ENCODE data around the gene DACT3.

The DACT3 gene

DNA sequence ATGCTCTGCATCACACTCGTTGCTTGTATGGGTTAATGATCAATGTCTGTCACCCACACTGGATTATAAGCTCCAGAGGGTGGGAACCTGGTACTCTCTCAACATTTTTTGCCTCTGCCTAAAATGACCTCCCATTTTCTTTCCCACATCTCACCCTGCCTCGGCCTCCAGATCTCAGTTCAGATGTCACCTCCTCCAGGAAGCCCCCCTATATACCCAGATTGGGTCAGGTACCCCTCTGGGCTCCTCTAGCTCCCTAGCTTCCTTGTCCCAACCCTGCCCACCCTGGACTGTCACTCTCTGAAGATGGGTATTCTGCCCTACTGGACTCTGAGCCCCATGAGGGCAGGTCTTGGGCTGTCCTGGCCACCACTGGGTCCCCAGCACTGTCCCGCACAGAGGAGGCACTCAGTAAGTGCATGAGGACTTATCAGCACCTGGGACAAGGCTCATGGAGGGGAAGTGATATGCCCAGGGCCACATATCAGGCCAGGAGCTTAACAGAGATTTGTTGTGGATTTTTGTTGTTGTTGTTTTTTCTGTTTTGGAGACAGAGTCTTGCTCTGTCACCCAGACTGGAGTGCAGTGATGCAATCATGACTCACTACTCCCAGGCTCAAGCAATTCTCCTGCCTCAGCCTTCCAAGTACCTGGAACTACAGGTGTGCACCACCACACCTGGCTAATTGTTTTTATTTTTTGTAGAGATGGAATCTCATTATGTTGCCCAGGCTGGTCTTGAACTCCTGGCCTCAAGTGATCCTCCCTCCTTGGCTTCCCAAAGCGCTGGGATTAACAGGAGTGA, 32.1 kb upstream of the DACT3 start:
- Histone ChIP-seq H3K27me3 (replicated peaks; ENCODE audit: control insufficient read depth, insufficient read depth, low read length) (no peaks in the 10 kb centered on the region), H3K4me3 (replicated peaks; ENCODE audit: low read depth, low read length) (no peak overlapping the region), H3K36me3 (ENCODE audit: control insufficient read depth, insufficient read depth, low read length) (peaks cover 51% of the 10 kb centered on the region)
- TF ChIP-seq, protein P1, sequence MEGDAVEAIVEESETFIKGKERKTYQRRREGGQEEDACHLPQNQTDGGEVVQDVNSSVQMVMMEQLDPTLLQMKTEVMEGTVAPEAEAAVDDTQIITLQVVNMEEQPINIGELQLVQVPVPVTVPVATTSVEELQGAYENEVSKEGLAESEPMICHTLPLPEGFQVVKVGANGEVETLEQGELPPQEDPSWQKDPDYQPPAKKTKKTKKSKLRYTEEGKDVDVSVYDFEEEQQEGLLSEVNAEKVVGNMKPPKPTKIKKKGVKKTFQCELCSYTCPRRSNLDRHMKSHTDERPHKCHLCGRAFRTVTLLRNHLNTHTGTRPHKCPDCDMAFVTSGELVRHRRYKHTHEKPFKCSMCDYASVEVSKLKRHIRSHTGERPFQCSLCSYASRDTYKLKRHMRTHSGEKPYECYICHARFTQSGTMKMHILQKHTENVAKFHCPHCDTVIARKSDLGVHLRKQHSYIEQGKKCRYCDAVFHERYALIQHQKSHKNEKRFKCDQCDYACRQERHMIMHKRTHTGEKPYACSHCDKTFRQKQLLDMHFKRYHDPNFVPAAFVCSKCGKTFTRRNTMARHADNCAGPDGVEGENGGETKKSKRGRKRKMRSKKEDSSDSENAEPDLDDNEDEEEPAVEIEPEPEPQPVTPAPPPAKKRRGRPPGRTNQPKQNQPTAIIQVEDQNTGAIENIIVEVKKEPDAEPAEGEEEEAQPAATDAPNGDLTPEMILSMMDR (IDR thresholded peaks at IDR 0.05; ENCODE audit: insufficient read depth, low read length, poor library complexity, severe bottlenecking), result no peak
- no peak for DNase-seq (ENCODE audit: extremely low read depth, insufficient read length)

DNA sequence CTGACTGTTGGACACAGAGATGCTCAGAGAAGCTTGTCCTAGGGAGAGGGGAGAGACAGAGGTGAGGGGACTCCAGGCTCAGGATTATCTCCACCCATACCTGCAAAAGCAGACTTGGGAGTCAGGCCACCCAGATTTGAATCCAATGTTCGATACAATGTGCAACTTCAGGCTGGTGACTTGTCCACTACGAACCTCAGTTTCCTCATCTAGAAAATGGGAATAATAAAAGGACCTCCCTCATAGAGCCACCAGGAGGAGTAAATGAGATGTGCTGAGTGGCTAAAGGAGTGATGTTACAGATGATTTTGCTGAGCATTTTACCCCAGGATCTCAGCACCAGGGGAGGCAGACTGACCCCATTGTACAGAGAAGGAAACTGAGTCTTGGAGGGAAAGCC, 31.0 kb upstream of the DACT3 start:
- DNase-seq (ENCODE audit: extremely low read depth, insufficient read length), result no peak
- peaks cover 56% of the 10 kb centered on the region for H3K36me3 ChIP-seq (ENCODE audit: control insufficient read depth, insufficient read depth, low read length)
- H3K4me3 ChIP-seq (replicated peaks; ENCODE audit: low read depth, low read length), result no peak overlapping the region
- TF ChIP-seq, protein P1 (IDR thresholded peaks at IDR 0.05; ENCODE audit: insufficient read depth, low read length, poor library complexity, severe bottlenecking), result no peak
- no peaks in the 10 kb centered on the region for H3K27me3 ChIP-seq (replicated peaks; ENCODE audit: control insufficient read depth, insufficient read depth, low read length)

DNA sequence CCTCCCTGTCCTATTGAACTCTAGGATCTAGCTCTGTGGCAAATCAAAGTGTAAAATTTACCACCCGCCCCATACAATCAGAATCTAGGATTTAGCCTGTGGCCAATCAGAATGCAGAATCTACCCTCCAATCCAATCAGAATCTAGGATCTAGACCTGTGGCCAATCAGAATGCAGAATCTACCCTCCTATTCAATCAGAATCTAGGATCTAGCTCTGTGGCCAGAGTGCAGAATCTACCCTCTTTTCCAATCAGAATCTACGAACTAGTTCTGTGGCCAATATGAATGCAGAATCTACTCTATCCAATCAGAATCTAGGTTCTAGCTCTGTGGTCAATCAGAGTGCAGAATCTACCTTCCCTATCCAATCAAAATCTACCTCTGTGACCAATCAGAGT, 30.1 kb upstream of the DACT3 start:
- DNase-seq (ENCODE audit: extremely low read depth, insufficient read length), result no peak
- Histone ChIP-seq H3K27me3 (replicated peaks; ENCODE audit: control insufficient read depth, insufficient read depth, low read length) (no peaks in the 10 kb centered on the region), H3K36me3 (ENCODE audit: control insufficient read depth, insufficient read depth, low read length) (peaks cover 52% of the 10 kb centered on the region), H3K4me3 (replicated peaks; ENCODE audit: low read depth, low read length) (no peak overlapping the region)
- TF ChIP-seq, protein P1 (IDR thresholded peaks at IDR 0.05; ENCODE audit: insufficient read depth, low read length, poor library complexity, severe bottlenecking), result no peak

DNA sequence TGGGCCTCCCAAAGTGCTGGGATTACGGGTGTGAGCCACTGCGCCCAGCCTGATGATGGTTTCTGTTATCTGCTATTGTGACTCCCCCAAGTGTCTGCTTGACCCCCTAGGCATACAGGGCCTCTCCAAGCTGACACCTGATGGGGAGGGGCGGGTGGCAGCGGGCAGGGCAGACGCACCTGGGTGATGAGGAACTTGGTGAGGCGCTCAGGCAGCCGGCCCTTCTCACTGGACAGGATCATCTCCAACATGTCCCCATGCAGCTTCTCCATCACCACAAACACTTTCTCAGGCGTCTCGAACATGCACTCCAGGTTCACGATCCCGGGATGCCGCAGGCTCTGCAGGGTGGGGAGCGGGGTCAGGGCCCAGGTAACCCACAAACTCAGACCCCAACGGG, 28.4 kb upstream of the DACT3 start:
- no peaks in the 10 kb centered on the region for H3K27me3 ChIP-seq (replicated peaks; ENCODE audit: control insufficient read depth, insufficient read depth, low read length)
- H3K36me3 ChIP-seq (ENCODE audit: control insufficient read depth, insufficient read depth, low read length), result peaks cover 50% of the 10 kb centered on the region
- no peak for DNase-seq (ENCODE audit: extremely low read depth, insufficient read length)
- TF ChIP-seq, protein P1 (IDR thresholded peaks at IDR 0.05; ENCODE audit: insufficient read depth, low read length, poor library complexity, severe bottlenecking), result no peak
- H3K4me3 ChIP-seq (replicated peaks; ENCODE audit: low read depth, low read length), result no peak overlapping the region

DNA sequence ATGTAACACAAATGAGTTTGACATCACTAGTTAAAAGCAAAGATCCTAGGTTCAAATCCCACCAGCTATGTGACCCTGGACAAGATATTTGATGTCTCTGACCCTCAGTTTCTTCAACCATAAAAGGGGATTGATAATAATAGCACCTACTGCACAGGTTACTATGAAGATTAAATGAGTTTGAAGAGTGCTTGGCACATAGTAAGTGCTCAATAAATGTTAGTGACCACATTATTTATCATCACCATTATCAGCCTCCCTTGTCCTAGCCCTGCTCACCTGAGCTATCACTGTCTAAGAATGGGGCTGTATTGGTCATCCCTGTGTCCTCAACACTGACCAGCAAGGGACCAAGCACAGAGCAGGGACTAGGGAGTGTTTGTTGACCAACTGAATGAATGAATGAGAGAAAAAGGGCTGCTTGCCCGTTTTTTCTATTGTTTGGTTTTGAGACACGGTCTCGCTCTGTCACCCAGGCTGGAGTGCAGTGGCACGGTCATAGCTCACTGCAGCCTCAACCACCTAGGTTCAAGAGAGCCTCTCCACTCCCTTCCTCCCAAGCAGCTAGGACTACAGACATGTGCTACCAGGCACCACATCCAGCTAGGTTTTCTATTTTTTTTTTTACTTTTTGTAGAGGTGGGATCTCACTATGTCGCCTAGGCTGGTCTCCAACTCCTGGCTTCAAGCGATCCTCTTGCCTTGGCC, 26.6 kb upstream of the DACT3 start:
- H3K36me3 ChIP-seq (ENCODE audit: control insufficient read depth, insufficient read depth, low read length), result peaks cover 46% of the 10 kb centered on the region
- no peak for DNase-seq (ENCODE audit: extremely low read depth, insufficient read length)
- TF ChIP-seq, protein P1 (IDR thresholded peaks at IDR 0.05; ENCODE audit: insufficient read depth, low read length, poor library complexity, severe bottlenecking), result no peak
- no peaks in the 10 kb centered on the region for H3K27me3 ChIP-seq (replicated peaks; ENCODE audit: control insufficient read depth, insufficient read depth, low read length)
- no peak overlapping the region for H3K4me3 ChIP-seq (replicated peaks; ENCODE audit: low read depth, low read length)

Data from GM06990 (cell line).